Measurements from ENCODE around the gene DNASE1L1.

The DNASE1L1 gene

DNA sequence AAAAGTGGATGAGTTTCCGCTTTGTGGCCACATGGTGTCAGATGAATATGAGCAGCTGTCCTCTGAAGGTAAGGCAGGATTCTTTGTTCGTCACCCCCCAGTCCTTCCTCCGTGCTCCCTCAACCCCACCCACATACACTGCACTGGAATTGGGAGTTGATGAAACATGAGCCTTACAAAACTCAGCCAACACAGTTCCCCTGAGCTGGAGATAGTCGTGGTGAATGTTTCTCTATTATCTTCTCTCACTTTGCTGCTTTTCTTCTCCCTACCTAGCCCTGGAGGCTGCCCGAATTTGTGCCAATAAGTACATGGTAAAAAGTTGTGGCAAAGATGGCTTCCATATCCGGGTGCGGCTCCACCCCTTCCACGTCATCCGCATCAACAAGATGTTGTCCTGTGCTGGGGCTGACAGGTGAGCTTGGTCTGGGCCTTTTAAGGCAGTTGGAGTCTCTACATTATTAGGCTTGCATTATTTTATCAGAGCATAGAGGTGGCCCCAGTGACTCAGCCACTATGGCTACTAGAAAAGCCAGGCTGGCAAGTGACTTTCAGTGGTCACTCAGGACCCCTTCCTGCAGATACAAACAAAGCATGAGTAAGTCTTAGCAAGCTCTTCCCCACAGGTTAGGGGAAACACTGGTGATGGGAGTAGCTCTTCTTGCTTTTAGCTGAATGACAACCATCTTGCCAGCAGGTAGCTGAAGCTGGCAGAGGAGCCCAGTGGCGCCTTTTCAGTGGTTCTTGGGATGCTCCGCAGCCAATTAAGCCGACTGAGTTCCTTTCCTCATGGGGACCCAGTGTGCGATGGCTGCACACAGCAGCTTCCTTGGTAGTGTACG is 9.3 kb downstream of the DNASE1L1 start:
- POLR2A ChIA-PET: interaction anchor here (0.9 to 6.5 kb wide), 6 partner anchors 11 to 127 kb away, joined by 3 to 57 read pairs (median 15); partner anchors contain the start of genes DNASE1L1, EMD, FLNA and TAFAZZIN
- H3K27ac ChIP-seq (ENCODE audit: extremely low read depth, low read depth, low read length): peak overlapping the region; percentile 84
- H3K9me3 ChIP-seq (ENCODE audit: control insufficient read depth, insufficient read depth, low read depth, low read length): no peaks in the 10 kb centered on the region
- H3K4me1 ChIP-seq (ENCODE audit: control insufficient read depth, insufficient read depth, low read length): no peaks in the 10 kb centered on the region
- H3K36me3 ChIP-seq (ENCODE audit: control insufficient read depth in 2 of 2, insufficient read depth in 1 of 2, low read length in 2 of 2): peaks cover 0 to 44% of the 10 kb centered on the region in 2 experiments; a peak in 1 of 3 replicates
- TF ChIP-seq, protein P1, sequence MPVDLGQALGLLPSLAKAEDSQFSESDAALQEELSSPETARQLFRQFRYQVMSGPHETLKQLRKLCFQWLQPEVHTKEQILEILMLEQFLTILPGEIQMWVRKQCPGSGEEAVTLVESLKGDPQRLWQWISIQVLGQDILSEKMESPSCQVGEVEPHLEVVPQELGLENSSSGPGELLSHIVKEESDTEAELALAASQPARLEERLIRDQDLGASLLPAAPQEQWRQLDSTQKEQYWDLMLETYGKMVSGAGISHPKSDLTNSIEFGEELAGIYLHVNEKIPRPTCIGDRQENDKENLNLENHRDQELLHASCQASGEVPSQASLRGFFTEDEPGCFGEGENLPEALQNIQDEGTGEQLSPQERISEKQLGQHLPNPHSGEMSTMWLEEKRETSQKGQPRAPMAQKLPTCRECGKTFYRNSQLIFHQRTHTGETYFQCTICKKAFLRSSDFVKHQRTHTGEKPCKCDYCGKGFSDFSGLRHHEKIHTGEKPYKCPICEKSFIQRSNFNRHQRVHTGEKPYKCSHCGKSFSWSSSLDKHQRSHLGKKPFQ (tag by site-specific recombination; IDR thresholded peaks at IDR 0.05): no peak
- 0 out of 2 replicates have a peak, but pooled peaks have one; percentile 14 for TF ChIP-seq FEZF1 (tag by site-specific recombination; IDR thresholded peaks at IDR 0.05)
- no peak for TF ChIP-seq ZBTB7A (tag by site-specific recombination; IDR thresholded peaks at IDR 0.05; ENCODE audit: low read depth)
- TF ChIP-seq ZFHX2 (tag by site-specific recombination; conservative IDR thresholded peaks at IDR 0.05): peak; percentile 42; the same call in 1 of the 2 replicates
- 0 out of 2 replicates have a peak, but pooled peaks have one; percentile 24 for TF ChIP-seq EGR2 (tag by site-specific recombination; IDR thresholded peaks at IDR 0.05; ENCODE audit: low read depth)
- CTCF ChIA-PET: interaction anchor here (1.0 to 1.9 kb wide), 7 partner anchors 8 to 135 kb away, joined by 3 to 8 read pairs (median 5); partner anchors contain the start of gene DNASE1L1
- peak overlapping the region; percentile 66 for H3K4me3 ChIP-seq (ENCODE audit: low read depth, low read length)

DNA sequence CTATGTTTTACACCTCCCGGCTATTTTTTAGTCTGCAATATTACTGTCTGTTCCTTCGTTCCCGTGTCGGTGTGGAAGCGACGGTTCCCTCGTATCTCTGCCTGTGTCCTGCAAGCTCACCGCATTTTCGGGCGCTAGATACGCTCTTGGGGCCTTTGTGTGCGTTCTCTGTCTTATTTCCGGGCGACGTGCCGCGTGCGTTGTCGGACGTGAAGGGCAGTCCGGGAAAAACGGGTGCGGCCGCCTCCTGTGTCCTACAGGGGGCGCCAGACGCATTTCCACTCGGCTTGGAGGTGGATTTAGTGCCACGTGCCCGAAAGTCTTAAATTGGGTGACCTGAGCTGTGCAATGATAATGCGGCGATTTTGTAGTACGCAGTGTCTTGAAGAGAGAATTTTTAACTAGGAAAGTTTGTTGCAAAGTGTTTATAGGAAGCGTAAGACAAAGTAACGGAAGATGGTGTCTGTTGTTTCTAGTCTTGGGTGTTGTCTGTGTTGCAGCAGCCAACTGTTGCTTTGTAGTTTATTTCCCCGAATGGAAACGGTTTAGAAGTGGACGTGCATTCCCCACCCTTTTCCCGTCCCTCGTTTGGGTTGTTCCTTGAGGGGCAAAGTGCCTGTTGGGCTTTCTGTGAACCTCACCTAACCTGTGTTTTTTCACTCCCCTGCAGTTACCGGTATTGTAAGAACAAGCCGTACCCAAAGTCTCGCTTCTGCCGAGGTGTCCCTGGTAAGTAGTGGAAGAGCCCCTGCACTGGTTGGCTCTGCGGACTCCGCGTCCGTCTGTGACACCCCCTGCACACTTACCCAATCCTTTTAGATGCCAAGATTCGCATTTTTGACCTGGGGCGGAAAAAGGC is 10.2 kb downstream of the DNASE1L1 start:
- Histone ChIP-seq H3K4me1 (ENCODE audit: control insufficient read depth, insufficient read depth, low read length) (no peaks in the 10 kb centered on the region), H3K4me3 (ENCODE audit: low read depth, low read length) (peak overlapping the region; percentile 66), H3K27ac (ENCODE audit: extremely low read depth, low read depth, low read length) (peak overlapping the region; percentile 84), H3K9me3 (ENCODE audit: control insufficient read depth, insufficient read depth, low read depth, low read length) (no peaks in the 10 kb centered on the region), H3K36me3 (ENCODE audit: control insufficient read depth in 2 of 2, insufficient read depth in 1 of 2, low read length in 2 of 2) (peaks cover 0 to 44% of the 10 kb centered on the region in 2 experiments; a peak in 1 of 3 replicates)
- CTCF ChIA-PET: interaction anchor here (0.6 to 1.9 kb wide), 16 partner anchors 9 to 136 kb away, joined by 3 to 8 read pairs (median 4); partner anchors contain the start of gene DNASE1L1
- POLR2A ChIA-PET: interaction anchor here (0.6 to 6.5 kb wide), 12 partner anchors 12 to 134 kb away, joined by 3 to 57 read pairs (median 7); partner anchors contain the start of genes DNASE1L1, EMD, FLNA and SLC10A3
- TF ChIP-seq, protein P2, sequence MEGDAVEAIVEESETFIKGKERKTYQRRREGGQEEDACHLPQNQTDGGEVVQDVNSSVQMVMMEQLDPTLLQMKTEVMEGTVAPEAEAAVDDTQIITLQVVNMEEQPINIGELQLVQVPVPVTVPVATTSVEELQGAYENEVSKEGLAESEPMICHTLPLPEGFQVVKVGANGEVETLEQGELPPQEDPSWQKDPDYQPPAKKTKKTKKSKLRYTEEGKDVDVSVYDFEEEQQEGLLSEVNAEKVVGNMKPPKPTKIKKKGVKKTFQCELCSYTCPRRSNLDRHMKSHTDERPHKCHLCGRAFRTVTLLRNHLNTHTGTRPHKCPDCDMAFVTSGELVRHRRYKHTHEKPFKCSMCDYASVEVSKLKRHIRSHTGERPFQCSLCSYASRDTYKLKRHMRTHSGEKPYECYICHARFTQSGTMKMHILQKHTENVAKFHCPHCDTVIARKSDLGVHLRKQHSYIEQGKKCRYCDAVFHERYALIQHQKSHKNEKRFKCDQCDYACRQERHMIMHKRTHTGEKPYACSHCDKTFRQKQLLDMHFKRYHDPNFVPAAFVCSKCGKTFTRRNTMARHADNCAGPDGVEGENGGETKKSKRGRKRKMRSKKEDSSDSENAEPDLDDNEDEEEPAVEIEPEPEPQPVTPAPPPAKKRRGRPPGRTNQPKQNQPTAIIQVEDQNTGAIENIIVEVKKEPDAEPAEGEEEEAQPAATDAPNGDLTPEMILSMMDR (tag by site-specific recombination; IDR thresholded peaks at IDR 0.05): peak; percentile 91
- TF ChIP-seq ZNF843 (tag by site-specific recombination; IDR thresholded peaks at IDR 0.05): 0 out of 2 replicates have a peak, but pooled peaks have one; percentile 8
- no peak for TF ChIP-seq ZNF518A (tag by site-specific recombination; conservative IDR thresholded peaks at IDR 0.05; ENCODE audit: low read depth)
- no peak for TF ChIP-seq ZNF580 (tag by site-specific recombination; IDR thresholded peaks at IDR 0.05)
- no peak for TF ChIP-seq ZNF571 (tag by site-specific recombination; IDR thresholded peaks at IDR 0.05)
- no peak for TF ChIP-seq ZNF155 (tag by site-specific recombination; IDR thresholded peaks at IDR 0.05)
- no peak for TF ChIP-seq ZXDB (tag by site-specific recombination; IDR thresholded peaks at IDR 0.05)
- TF ChIP-seq, protein P3, sequence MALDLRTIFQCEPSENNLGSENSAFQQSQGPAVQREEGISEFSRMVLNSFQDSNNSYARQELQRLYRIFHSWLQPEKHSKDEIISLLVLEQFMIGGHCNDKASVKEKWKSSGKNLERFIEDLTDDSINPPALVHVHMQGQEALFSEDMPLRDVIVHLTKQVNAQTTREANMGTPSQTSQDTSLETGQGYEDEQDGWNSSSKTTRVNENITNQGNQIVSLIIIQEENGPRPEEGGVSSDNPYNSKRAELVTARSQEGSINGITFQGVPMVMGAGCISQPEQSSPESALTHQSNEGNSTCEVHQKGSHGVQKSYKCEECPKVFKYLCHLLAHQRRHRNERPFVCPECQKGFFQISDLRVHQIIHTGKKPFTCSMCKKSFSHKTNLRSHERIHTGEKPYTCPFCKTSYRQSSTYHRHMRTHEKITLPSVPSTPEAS (tag by site-specific recombination; IDR thresholded peaks at IDR 0.05): no peak
- TF ChIP-seq ZNF214 (tag by site-specific recombination; IDR thresholded peaks at IDR 0.05; ENCODE audit: borderline replicate concordance): no peak
- TF ChIP-seq, protein P4, sequence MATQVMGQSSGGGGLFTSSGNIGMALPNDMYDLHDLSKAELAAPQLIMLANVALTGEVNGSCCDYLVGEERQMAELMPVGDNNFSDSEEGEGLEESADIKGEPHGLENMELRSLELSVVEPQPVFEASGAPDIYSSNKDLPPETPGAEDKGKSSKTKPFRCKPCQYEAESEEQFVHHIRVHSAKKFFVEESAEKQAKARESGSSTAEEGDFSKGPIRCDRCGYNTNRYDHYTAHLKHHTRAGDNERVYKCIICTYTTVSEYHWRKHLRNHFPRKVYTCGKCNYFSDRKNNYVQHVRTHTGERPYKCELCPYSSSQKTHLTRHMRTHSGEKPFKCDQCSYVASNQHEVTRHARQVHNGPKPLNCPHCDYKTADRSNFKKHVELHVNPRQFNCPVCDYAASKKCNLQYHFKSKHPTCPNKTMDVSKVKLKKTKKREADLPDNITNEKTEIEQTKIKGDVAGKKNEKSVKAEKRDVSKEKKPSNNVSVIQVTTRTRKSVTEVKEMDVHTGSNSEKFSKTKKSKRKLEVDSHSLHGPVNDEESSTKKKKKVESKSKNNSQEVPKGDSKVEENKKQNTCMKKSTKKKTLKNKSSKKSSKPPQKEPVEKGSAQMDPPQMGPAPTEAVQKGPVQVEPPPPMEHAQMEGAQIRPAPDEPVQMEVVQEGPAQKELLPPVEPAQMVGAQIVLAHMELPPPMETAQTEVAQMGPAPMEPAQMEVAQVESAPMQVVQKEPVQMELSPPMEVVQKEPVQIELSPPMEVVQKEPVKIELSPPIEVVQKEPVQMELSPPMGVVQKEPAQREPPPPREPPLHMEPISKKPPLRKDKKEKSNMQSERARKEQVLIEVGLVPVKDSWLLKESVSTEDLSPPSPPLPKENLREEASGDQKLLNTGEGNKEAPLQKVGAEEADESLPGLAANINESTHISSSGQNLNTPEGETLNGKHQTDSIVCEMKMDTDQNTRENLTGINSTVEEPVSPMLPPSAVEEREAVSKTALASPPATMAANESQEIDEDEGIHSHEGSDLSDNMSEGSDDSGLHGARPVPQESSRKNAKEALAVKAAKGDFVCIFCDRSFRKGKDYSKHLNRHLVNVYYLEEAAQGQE (tag by site-specific recombination; IDR thresholded peaks at IDR 0.05): no peak
- TF ChIP-seq ZNF341 (tag by site-specific recombination; IDR thresholded peaks at IDR 0.05; ENCODE audit: low read depth): 0 out of 2 replicates have a peak, but pooled peaks have one; percentile 6

Data from HEK293 (cell line).